ENCODE results near the gene OPA1. TPM values are rescaled to one million over a fixed set of nuclear protein-coding genes. Genes with fewer than 3 reads are reported as not detected.
A peak's percentile ranks its signal among the peaks of the same experiment; 100 is the strongest.

Gene OPA1
- total RNA-seq, 1 experiment from 2014 or later = 94.2 TPM

- no peak for DNase-seq (ENCODE audit: low read depth)
Measured at GRCh38 chr3:193708270-193708669, 115.3 kb downstream of the OPA1 start.

GRCh38 chr3:193710286-193711165 is 117.5 kb downstream of the OPA1 start:
- no peak for DNase-seq (ENCODE audit: low read depth)

- DNase-seq (ENCODE audit: low read depth) = no peak
Measured at GRCh38 chr3:193711166-193711485, 118.1 kb downstream of the OPA1 start.

- no peak for DNase-seq (ENCODE audit: low read depth)
Measured at GRCh38 chr3:193711523-193711963, 118.5 kb downstream of the OPA1 start.

GRCh38 chr3:193711964-193712598 is 119.1 kb downstream of the OPA1 start:
- no peak for DNase-seq (ENCODE audit: low read depth)

GRCh38 chr3:193712938-193713337 is 119.9 kb downstream of the OPA1 start:
- DNase-seq (ENCODE audit: low read depth) = no peak

GRCh38 chr3:193714523-193715137 is 121.6 kb downstream of the OPA1 start:
- DNase-seq (ENCODE audit: low read depth) = no peak

- no peak for DNase-seq (ENCODE audit: low read depth)
Measured at GRCh38 chr3:193716150-193716549, 123.1 kb downstream of the OPA1 start.

GRCh38 chr3:193719735-193720134 is 126.7 kb downstream of the OPA1 start:
- DNase-seq (ENCODE audit: low read depth) = no peak

GRCh38 chr3:193720169-193720568 is 127.2 kb downstream of the OPA1 start:
- DNase-seq (ENCODE audit: low read depth) = no peak

GRCh38 chr3:193722566-193722965 is 129.6 kb downstream of the OPA1 start:
- DNase-seq (ENCODE audit: low read depth) = no peak

GRCh38 chr3:193727089-193727488 is 134.1 kb downstream of the OPA1 start:
- no peak for DNase-seq (ENCODE audit: low read depth)

- no peak for DNase-seq (ENCODE audit: low read depth)
Measured at GRCh38 chr3:193728429-193729087, 135.6 kb downstream of the OPA1 start.

- no peak for DNase-seq (ENCODE audit: low read depth)
Measured at GRCh38 chr3:193729088-193729465, 136.1 kb downstream of the OPA1 start.

- DNase-seq (ENCODE audit: low read depth) = no peak
Measured at GRCh38 chr3:193729601-193730000, 136.6 kb downstream of the OPA1 start.

- DNase-seq (ENCODE audit: low read depth) = no peak
Measured at GRCh38 chr3:193730511-193730910, 137.5 kb downstream of the OPA1 start.

GRCh38 chr3:193730976-193731375 is 138.0 kb downstream of the OPA1 start:
- no peak for DNase-seq (ENCODE audit: low read depth)

GRCh38 chr3:193731656-193732055 is 138.6 kb downstream of the OPA1 start:
- DNase-seq (ENCODE audit: low read depth) = no peak

- peak; percentile 68 for DNase-seq (ENCODE audit: low read depth)
Measured at GRCh38 chr3:193732391-193732790, 139.4 kb downstream of the OPA1 start.

GRCh38 chr3:193732827-193733226 is 139.8 kb downstream of the OPA1 start:
- no peak for DNase-seq (ENCODE audit: low read depth)

- DNase-seq (ENCODE audit: low read depth) = no peak
Measured at GRCh38 chr3:193734737-193735366, 141.8 kb downstream of the OPA1 start.

- DNase-seq (ENCODE audit: low read depth) = no peak
Measured at GRCh38 chr3:193735850-193736249, 142.8 kb downstream of the OPA1 start.

Measured in Daoy (cell line).